ENCODE results near the gene ODR4.

DNA sequence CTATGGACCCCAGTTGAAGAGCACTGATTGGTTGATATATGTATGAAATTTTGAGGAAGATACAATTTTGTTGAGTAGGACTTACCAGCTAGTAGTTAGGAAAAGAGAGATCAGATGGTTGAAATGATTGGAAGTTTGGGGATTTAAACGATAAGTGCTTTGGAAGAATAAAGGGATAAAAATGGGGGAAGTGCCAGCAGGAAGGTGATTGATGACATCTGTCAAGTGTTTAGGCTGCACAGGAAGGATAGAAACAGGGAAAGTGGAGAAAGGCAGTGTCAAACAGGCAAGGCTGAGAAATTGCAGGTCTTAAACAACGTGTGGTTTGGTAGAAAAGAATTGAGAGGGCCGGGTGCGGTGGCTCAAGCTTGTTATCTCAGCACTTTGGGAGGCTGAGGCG is 62.9 kb downstream of the ODR4 start:
- no peak for TF ChIP-seq SUZ12 (IDR thresholded peaks at IDR 0.05; ENCODE audit: extremely low read depth, insufficient read depth, insufficient read length)
- TF ChIP-seq ZNF274 (IDR thresholded peaks at IDR 0.05; ENCODE audit: low read depth, low read length): no peak
